ENCODE measurements around the gene RASA3.

RASA3 gene

DNA sequence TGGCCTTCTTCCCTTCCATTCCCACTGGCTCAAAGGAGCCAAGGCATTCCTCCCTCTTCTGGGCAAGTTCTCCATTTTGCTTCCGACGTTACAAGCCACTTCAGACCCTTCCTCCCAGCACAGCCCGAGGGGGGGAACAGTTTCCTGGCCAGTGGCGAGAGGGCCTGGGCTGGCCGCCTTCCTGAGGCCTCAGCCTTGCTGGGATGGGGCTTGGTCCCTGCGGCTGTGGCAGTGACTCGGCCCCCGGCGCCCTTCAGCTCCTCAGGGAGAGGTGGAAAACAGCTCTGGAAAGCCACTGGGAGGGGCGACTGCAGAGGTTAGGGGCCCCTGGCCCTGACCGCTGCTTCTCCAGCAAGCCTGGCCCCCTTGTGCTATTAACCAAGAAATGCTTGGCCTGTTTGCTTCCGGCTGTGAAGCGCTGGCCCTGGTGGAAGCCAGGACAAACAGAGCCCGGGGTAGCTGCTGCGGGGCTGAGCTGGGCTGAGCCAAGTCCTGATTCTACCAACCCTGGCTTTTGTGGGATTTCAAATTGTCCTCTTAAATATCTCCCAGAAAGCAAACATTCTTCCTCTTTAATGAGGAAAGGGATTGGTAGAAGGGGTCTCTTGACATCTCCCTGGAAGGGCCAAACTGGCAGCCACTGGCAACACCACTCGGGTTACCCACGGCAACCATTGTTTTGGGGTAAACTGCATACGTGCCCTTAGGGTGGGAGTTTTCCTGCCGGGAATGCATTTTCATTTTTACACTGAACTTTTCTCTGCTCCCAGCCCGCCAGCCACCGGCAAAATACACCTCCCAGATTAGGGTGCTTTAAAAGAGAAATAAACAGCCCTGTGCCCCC, 197.2 kb downstream of the RASA3 start:
- no peak for DNase-seq (ENCODE audit: low read depth in 2 of 2)

DNA sequence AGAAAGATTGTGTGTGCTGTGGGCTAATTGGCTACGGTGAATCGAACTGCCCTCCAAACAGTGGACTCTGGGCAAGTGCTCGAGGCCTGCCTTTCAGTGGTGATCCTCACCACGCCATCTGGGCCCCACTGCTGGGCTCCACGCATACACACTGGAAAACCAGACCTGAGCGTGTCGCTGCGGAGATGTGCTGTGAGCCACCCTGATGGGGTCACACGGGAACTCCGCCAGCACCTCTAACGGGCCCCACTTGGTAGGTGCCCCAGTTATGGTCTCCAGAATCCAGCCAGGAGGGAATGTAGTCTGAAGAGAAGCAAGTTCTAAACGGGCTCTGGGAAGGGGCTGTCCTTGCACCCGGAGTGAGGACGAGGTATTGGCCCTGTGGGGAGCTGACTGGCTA, 197.8 kb downstream of the RASA3 start:
- DNase-seq (ENCODE audit: low read depth in 2 of 2): no peak

DNA sequence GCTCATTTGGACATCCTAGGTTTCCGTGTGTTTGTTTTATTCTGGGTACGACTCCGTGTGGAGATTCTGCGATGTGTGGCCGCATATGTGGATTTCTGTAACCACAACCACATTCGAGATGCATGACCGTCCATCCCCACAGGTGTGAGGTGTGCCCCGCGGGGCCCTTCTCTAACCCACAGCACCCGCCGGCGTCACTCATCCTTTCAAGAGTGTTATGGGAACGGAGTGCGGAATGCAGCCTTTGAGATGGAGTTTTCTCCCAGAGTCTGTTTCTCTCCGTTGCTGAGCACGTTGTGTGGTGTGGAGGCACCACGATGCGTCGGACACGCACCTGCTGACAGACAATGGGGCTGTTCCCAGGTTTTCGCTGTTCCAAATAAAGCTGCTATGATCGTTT, 198.5 kb downstream of the RASA3 start:
- DNase-seq (ENCODE audit: low read depth in 2 of 2): no peak

DNA sequence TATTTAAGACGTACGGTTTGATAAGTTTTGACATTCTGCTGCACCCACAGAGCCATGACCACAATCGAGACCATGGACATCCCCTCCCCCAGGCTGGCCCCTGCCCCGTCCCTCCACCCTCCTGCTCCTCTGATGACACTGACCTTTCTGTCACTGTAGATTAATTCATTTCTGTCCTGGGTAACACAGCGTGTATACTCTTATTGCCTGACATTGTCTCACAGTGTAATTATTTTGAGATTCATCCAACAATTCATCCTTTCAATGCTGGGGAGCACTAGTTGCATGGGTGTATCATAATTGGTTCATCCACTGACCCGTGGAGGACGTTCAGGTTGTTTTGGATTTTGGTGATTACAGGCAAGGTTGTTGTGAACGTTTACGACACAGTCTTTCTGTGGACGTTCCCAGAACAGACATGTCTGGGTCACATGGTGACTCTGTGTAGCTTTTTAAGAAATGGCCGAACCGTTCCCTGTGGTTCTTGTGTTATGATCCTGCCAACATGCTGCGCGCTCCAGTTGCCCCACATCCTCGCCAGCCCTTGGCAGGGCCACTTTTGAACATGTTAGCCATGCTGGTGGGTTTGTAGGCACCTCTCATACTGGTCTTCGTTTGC, 200.5 kb downstream of the RASA3 start:
- DNase-seq (ENCODE audit: low read depth in 2 of 2): no peak

DNA sequence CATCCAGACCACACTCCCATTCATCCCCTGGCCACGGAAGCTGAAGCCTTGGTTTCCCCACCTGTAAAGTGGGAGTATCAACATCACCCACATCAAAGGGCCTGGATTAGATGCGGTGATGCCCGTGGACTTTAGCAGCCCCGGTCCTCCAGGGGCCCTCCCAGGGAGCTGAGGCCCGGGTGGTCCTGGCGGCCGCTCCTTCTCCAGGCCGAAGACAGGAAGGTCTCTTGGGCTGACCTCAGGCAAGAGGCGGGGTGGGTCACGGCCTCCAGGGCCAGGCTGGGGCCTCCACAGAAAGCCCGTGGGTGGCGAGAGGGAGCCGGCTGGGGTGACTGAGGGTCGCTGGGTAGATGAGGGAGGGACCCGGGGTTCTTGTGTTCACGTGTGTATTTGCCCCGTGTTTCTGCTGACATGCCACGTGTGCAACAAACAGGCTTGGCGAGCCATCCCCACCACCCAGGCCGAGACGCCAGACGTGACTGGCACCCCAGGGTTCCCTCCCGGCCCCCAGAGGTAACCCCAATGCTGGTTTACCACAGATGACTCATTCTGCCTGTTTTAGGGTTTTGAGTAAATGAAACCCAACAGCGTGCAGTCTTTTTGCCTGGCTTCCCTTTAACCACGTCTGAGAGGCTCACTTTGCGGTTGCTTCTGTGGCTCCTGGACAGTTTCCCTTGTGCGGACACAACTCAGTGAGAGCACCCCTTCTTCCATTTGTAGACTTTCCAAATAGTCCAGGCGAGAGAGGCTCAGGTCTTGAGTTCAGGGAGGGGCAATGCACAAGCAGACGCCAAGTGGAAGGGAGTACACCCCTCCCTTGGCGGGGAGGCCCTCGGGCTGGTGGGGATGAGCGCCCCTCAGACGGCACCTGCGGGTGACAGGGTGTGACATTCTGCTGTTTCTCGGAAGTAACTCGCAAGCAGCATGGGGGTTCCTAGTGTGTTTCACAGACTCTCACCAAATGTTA, 201.5 kb downstream of the RASA3 start:
- DNase-seq (ENCODE audit: low read depth in 2 of 2): peak in 1 of 2 donors; percentile 48

DNA sequence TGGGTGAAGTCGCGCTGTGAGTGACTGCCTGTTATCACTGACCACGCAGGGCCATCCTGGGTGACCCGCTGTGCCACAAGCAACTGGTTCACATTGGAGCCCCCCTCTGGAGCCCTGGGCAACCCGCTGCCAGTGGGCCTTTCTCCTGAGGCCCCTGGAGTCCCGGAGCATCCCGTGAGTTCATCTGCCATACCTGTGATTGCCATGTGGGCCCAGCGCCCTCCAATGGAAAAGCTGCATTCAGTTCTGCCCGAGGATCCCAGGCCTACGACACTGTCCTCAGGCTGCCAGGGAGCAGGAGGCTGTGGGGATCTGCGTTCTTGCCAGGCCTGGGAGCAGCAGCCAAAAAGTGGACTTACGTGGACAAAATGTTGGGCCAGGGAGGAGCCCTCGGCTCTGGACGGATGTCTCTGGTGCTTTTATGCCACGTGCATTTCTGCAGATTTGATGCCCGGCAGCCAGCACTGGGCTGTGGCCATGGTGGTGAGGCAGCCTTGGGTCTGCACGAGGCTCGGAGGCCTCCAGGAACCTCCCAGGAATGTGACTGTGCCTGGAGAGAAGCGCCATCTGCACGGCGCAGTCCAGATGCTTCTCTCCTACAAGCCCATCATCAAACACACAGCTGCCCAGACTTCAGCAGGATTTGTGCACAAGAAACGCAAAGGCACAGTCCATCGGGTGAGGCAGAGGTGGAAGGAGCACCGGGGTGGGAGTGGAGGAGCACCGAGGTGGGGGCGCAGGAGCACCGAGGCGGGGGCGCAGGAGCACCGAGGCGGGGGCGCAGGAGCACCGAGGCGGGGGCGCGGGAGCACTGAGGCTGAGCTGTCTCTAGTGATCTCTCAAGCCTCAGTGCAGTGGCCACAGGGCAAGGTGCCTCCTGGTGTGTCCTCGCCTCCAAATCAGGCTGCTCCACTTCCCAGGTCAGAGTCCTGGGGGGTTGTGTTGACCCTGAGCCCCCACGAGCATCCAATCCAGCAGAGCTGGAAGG, 202.5 kb downstream of the RASA3 start:
- no peak for DNase-seq (ENCODE audit: low read depth in 2 of 2)

DNA sequence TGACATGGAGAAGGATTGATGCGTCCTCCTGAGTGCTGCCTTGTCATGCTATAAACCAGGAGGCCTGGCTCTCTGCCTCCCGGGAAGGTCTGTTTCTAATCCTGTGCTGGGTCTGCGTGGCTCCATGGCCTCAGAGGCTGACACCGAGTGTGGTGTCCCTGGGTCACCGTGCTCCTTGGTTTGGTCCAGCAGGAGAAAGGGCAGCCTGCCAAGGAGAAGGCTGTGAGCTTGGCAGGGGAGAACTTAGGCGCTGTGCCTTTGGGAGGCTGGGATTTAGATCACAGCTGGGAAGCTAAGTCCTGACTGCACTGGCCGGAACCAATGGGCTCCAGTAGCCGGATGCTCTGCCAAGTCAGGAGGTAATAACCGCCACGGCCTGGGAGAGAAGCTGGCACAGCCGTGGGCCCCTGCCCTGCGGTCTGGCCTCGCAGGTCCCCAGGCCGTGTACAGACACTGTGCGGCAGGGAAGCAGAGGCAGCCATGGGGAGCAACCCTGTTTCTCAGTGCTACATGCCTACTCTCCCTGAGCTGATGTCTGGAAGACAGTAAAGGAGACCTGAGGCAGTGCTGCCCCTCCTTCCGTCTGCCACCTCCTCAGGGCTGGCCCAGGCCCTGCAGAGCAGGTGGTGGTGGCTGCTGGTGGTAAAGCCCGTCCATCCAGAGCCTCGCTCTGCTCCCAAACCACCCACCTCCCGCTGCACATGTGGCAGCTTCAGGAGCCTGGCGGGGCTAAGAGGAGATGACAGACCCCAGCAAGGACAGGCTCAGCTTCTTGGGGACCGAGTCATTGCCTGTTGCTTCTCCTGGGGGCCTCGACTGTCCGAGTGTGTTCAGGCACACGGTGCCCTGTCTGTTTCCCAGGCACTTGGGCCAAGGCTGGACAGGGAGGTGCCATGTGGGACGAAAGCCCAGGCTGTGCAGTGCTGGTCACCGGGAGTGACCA, 203.5 kb downstream of the RASA3 start:
- no peak for DNase-seq (ENCODE audit: low read depth in 2 of 2)

Measured in stimulated activated CD4-positive, alpha-beta T cell treated with anti-CD3 and anti-CD28 coated beads, Interleukin-15, amount 100 ng/mL, for 48 hours (primary cell).